ENCODE measurements around the gene ZC3HAV1. TPM values are rescaled to one million over a fixed set of nuclear protein-coding genes. Genes with fewer than 3 reads are reported as not detected.
A peak's percentile ranks its signal among the peaks of the same experiment; 100 is the strongest.

ZC3HAV1 gene
- total and polyA plus RNA-seq, 9 of the 15 experiments (the other 6 are each of a cell fraction or from before 2014, with no cell fraction given): 11.9 to 40.5 (median 23.9) TPM

GRCh38 chr7:139016931-139017511, 92.5 kb downstream of the ZC3HAV1 start (continued):
- TF ChIP-seq DEAF1 (CRISPR knock-in tag; IDR thresholded peaks at IDR 0.05) (peak; percentile 82), PML (IDR thresholded peaks at IDR 0.05; ENCODE audit: low read length) (no peak), ZNF197 (CRISPR knock-in tag; IDR thresholded peaks at IDR 0.05; ENCODE audit: low read depth) (0 out of 2 replicates have a peak, but pooled peaks have one; percentile 58), REST (IDR thresholded peaks at IDR 0.05; ENCODE audit: borderline replicate concordance) (peak; percentile 92), REST (CRISPR knock-in tag; IDR thresholded peaks at IDR 0.05; ENCODE audit: low read depth) (no peak), FOXP1 (CRISPR knock-in tag; IDR thresholded peaks at IDR 0.05) (0 out of 2 replicates have a peak, but pooled peaks have one; percentile 35), RCOR1 (IDR thresholded peaks at IDR 0.05; ENCODE audit: borderline replicate concordance in 1 of 2, low read depth in 2 of 2, low read length in 2 of 2) (peak in 1 of 2 experiments; percentile 84; a peak in 2 of 4 replicates), RAD21 (CRISPR knock-in tag; conservative IDR thresholded peaks at IDR 0.05 in 1 of 2, IDR thresholded peaks at IDR 0.05 in 1 of 2) (peak; percentile 93 to 98), XRCC5 (IDR thresholded peaks at IDR 0.05; ENCODE audit: low read depth, low read length) (0 out of 2 replicates have a peak, but pooled peaks have one; percentile 26), JUND (IDR thresholded peaks at IDR 0.05; ENCODE audit: borderline replicate concordance, low read depth, low read length) (0 out of 2 replicates have a peak, but pooled peaks have one; percentile 28), JUND (tag; IDR thresholded peaks at IDR 0.05; ENCODE audit: borderline replicate concordance, low read depth, low read length) (no peak; the same call in 2 of the 3 replicates), BMI1 (IDR thresholded peaks at IDR 0.05; ENCODE audit: low read length) (peak; percentile 60; the same call in 1 of the 2 replicates), MYC (IDR thresholded peaks at IDR 0.05; ENCODE audit: low read depth, low read length) (0 out of 2 replicates have a peak, but pooled peaks have one; percentile 12), MYC (CRISPR knock-in tag; IDR thresholded peaks at IDR 0.05; ENCODE audit: borderline replicate concordance, low read depth) (no peak), ZFP91 (CRISPR knock-in tag; IDR thresholded peaks at IDR 0.05) (no peak), CTBP1 (IDR thresholded peaks at IDR 0.05; ENCODE audit: borderline replicate concordance) (peak; percentile 72; the same call in 1 of the 2 replicates), ARNT (IDR thresholded peaks at IDR 0.05) (peak in 1 of 2 experiments; percentile 47; a peak in 2 of 4 replicates)

Measured in K562 (cell line).